RPMI8226 (cell line): Measurements from ENCODE around the gene GFRA1.
"Not testable (repeated sequence)": the region's sequence is repeated elsewhere in the genome, so short reads cannot be mapped to it uniquely, and the experiment has no call there.

Source experiments
- DNase-seq: peaks from one replicate; pipeline ENCODE4 v3.0.0-alpha.2; 2015

Gene GFRA1

DNA sequence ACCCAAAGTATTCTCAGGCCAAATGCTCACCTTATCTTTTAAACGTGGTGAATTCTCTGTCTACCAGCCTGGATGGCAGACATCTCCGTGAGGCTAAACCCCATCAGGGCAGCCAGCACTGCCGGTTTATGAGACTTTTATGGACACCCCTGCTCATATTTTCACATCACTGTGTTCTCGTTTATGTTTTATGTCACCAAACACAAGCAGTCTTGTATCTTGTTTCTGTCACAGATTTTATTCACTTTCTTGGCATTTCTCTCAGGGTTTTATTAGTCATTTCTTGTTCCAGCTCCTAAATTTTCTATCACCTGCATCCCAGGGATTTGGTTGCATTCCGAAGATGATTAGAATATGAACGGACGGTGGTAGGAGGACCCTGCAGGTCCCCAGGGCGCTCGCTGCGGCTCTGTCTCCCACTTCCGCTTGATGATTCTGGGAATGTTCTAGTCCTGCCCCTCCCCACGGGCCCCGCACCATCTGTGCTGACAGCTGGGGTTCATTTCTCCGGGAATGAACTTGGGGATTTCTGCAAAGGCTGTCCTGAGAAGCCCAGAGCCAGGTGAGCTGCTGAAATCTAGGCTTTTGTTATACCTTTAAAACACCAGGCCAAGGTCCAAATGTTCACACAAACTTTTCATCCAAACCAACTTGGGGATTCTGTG, 217.6 kb downstream of the GFRA1 start:
- no peak for DNase-seq

DNA sequence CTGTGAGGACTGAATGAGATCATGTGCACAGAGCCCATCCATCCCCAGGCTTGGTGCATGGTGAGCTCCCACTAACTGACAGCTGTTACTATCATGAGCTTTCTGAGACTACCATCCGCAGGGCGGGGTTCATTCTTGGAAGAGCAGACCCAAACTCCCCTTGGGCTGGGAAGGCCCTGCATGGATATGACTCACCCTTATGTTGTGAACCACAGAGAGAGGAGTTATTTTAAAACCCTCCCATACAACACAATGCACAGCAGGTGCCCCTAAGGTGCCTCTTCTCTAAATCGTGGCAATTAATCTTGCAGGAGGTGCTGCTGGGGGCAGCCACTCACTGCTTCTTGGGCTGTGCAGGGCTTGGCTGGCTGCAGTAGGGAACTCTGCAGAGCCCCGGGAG, 219.1 kb downstream of the GFRA1 start:
- no peak for DNase-seq

DNA sequence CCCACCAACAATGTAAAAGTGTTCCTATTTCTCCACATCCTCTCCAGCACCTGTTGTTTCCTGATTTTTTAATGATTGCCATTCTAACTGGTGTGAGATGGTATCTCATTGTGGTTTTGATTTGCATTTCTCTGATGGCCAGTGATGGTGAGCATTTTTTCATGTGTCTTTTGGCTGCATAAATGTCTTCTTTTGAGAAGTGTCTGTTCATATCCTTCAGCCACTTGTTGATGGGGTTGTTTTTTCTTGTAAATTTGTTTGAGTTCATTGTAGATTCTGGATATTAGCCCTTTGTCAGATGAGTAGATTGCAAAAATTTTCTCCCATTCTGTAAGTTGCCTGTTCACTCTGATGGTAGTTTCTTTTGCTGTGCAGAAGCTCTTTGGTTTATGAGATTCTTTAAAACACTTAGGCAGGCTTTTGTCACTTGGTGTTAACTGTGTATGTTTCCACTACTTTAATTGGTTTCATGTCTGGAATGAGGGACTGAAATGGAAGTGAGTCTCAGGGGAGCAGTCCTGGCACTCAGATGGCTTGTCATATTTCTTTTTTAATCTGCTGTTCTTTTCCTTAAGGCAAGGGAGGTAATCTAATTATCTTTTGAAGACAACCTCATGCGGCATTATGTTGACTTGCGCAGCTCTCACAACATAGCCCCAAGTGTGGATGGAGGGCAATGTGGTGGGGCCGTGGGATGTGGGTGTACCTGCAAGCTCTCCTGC, 219.8 kb downstream of the GFRA1 start:
- not testable (repeated sequence) for DNase-seq

DNA sequence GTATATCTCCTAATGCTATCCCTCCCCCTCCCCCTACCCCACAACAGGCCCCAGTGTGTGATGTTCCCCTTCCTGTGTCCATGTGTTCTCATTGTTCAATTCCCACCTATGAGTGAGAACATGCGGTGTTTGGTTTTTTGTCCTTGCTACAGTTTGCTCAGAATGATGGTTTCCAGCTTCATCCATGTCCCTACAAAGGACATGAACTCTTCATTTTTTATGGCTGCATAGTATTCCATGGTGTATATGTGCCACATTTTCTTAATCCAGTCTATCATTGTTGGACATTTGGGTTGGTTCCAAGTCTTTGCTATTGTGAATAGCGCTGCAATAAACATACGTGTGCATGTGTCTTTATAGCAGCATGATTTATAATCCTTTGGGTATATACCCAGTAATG, 220.5 kb downstream of the GFRA1 start:
- DNase-seq, result not testable (repeated sequence)

DNA sequence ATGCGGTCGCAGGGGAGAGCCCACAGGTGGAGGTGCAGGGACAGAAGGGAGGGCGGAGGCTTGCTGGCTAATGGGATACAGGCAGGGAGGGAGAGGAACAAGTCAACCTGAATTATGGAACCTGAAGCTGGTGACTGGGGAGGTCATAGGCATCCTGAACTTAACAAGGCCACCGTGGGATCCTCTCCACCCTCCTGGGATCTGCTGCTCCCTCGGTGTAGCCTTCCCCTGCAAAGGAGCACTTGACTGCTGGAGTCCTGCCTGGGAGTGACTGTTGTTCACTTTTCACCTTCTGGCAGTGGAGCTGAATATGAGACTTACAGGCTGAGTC, 223.1 kb downstream of the GFRA1 start:
- no peak for DNase-seq

DNA sequence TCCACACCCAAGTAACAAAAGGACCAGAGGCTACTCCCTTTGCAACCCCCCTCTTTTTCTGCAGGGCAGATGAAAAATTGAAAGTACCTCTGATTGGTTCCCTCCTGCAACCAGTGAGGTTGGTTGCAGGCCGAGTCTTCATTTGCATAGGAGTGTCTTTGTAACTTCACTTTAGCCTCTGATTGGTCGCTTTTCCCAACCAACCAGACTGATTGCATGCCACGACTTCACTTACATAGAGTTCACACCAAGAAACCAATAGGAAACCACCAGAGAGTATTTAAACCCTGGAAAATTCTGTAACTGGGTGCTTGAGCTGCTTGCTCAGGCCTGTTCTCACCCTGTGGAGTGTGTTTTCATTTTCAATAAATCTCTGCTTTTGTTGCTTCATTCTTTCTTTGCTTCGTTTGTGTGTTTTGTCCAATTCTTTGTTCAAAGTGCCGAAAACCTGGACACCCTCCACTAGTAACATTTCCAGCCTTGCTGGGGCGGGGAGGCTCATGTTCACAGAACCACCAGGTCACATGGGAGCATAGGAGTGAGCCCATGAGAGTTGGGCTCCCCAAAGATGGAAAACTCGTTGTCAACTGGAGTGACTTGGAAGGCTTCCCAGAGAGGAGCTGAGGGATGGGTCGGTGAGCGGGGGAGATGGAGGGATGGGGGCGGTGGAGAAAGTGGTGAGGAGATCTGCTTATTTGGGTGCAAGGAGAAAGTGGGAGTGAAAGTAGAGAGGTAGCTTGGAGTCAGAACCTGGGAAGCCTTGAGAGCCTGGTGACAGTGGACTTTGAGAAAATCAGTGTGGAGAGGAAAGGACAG, 223.6 kb downstream of the GFRA1 start:
- DNase-seq, result no peak

DNA sequence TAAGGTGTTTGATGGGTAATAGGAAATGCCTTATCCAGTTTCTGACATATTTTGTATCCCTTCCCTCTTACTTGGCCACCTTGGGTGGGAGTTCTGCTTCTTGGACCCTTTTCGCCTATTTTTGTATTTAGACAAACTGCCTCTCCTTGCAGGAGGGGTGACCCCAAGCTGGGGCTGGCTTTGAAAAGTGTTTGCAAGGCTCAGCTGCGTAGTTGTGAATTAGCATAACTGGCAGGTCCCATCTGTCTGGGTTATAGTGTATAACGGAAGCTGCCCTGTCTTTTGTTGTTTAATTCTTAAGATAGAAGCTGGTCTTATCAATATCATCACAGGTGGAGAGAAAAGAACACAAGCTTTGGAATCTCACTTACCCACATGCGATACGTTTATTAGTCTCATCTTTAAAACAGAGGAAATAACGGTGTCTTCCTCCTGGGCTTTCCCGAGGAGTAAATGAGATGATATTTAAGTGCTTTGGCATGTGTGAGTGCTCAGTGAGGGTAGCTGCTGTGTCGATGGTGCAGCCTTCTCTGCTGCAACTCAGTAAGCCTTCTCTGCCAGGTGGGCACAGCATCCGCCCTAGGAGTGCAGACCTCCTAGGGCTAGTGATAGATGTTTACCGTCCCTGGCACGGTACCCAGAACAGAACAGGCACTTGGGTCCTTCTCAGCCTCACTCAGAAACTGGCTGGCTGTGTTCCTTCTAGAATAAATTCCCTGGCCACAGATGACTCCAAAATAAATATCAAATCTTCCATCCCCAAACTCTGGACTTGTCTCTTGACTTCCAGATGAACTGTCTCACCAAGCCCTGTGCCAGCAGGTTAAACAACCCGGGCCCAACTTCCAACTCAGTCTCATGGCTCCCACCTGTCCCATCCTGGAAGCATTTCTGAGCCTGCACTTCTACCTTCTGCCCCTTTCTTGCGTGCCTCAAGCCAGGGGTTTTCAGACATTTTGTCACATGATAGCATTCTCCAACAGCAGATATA, 227.3 kb downstream of the GFRA1 start:
- DNase-seq, result no peak

DNA sequence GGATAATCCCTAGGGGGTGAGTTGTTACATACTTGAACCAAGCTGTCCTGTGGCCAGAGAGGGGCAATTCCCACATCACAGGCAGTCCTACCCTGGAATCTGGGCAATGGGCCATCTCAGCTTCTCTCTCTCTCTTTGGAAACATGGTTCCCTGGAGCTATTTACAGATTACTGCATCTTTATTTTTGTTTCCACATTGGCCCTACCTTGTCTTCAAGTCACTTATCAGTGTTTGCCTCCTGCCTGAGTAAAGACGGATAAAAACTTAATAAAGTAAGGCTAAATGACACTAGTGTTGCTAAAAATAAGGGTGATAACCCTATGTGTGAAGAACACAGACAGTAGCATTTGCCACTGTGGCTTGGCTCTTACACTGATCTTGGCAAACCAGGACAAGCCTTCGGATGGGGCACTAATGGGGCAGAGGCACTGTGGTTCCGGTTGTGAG, 228.2 kb downstream of the GFRA1 start:
- DNase-seq, result no peak

DNA sequence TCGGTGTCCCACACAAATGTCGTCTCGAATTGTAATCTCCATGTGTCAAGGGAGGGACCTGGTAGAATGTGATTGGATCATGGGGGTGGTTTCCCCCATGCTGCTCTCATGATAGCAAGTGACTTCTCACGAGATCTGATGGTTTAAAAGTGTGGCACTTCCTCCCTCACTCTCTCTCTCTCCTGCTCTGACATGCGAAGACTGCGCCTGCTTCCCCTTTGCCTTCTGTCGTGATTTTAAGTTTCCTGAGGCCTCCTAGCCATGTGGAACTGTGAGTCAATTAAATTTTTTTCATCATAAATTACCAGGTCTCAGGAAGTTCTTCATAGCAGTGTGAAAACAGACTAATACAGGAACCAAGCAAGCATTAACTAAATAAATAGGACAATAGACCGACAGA, 229.1 kb downstream of the GFRA1 start:
- DNase-seq, result no peak

DNA sequence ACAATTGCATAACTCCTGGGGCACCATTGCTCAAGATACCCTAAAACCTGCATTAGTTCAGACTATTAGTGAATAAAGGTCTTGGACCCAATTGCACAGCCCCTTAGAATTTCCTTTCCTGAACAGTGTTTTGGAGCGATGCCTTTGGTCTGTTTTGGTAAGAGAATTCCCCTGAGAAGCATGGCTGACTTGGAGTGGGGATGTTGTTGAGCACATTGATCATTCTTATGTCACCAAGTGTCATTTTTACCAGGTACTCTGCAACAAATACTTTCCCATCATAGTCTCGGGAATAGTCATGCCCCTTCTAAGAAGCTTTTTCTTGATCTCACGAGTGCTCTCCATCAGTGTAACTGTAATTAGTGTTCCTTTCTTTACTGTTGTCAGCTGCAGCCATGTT, 229.7 kb downstream of the GFRA1 start:
- no peak for DNase-seq

DNA sequence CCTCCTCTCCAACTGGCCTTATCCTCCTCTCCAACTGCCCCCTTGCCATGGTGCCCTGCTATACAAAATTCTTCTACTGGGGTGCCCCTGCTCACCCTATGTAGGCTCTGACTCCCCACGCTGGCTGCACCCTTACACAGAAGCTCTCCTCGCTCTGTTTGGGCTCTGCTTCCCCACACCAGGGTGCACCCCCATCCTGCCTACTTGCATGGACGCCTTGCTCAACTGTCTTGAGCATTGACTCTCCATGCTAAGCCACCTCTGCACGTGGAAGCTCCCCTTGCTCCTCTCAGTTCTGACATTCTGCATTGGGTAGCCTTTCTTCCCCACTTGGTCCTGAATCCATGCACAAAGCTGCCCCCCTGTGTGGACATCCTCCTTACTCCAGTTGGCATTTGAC, 231.1 kb downstream of the GFRA1 start:
- no peak for DNase-seq

DNA sequence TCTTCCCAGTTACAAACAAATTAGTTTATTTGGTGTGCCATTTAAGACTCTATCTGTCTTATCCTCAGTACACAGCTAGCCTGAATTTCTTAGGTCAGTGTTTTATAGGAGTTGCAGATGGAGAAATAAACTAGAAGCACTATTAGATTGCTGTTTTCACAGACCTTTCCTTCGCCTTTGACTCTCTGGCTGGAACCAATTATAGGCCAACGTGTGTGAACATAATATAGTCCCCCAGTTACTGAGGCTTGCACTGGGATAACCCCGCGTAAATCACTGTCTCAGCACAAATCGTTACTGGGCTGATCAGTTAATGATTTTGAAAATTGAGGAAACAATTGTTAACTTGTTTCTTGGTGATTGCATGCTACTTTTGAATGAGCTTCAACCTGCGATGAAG, 233.4 kb downstream of the GFRA1 start:
- no peak for DNase-seq

DNA sequence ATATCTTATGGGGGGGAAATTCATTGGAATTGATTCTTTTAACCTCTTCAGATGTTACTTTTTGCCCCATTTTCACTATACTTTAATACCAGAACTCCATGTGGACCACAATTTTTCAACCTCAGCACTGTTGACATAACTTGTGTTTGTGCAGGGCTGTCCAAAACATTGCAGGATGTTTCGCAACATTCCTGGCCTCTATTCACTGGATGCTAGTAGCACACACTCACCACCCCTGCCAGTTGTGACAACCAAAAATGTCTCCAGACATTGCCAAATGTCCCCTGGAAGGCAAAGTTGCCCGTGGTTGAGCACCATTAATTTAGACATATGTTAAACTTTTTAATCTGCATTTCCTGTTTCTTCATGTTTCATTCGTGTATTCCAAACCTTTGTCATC, 234.7 kb downstream of the GFRA1 start:
- DNase-seq, result no peak

DNA sequence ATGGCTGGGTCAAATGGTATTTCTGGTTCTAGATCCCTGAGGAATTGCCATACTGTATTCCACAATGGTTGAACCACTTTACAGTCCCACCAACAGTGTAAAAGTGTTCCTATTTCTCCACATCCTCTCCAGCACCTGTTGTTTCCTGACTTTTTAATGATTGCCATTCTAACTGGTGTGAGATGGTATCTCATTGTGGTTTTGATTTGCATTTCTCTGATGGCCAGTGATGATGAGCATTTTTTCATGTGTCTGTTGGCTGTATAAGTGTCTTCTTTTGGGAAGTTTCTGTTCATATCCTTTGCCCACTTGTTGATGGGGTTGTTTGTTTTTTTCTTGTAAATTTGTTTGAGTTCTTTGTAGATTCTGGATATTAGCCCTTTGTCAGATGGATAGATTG, 237.6 kb downstream of the GFRA1 start:
- DNase-seq, result not testable (repeated sequence)

DNA sequence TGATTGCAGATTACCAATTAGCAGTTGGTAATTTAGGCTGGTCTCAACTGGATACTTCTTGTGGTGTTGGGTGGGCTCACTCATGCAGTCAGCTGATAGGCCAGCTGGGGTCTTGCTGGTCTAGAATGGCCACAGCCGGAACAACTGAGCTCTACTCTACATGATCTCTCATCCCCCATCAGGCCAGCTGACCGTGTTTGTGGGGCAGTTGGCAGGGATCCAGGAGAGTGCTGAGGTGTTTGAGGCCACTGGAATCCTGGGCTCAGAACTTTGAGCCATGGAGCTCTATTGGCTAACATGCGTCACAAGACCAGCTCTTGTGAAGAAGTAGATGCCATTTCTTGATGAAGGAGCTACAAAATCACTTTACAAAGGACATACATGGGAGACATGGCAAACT, 242.4 kb downstream of the GFRA1 start:
- no peak for DNase-seq

DNA sequence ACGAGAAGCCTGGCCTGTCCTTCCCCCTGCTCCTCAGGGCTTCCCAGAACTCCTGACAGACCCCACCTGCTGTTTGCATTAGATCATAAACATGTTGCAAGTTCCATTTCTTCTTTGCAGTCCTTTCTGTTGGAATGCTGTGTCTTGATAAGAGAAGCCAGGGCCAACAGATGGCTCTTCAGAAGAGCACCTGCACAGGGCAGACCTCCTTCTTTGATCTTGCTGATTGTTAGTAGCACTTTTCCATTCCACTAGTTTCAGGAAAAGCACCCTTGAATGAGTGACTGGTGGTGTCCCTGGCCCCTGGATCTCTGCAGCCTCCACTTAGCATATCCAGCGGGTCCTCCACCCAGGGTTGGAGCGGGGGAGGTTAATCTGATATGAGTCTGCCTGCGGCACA, 243.2 kb downstream of the GFRA1 start:
- no peak for DNase-seq

DNA sequence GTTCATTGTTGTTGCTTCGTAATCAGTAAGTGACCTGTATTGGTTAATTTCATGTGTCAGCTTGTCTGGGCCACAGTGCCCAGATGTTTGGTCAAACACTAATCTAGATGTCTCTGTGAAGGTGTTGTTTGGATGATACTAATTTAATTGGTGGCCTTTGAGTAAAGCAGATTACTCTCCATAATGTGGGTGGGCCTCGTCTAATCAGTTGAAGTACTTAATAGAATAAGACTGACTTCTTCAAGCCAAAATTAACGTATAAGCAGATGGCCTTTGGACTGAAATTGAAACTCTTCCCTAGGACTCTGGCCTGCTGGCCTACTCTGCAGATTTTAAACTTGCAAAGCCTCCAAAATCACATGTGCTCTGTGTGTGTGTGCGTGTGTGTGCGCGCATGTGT, 245.7 kb downstream of the GFRA1 start:
- DNase-seq, result no peak

DNA sequence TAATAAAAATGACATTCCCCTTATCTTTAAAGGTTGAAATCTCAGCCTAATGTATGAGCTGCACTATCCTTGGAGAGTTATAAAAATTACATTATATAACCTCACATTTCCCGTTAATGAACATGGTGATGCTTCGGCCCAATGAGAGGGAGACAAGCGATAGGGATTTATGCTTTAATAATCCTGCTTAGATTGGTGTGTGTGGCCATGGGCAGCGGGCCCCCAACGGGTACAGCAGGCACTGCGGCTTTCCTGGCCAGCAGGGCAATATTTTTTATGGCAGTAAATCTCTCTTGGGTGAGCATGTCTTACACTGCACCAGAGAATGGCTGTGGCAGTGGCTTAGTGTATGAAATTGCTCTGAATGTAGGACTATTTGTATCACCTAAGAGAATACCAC, 246.3 kb downstream of the GFRA1 start:
- no peak for DNase-seq

DNA sequence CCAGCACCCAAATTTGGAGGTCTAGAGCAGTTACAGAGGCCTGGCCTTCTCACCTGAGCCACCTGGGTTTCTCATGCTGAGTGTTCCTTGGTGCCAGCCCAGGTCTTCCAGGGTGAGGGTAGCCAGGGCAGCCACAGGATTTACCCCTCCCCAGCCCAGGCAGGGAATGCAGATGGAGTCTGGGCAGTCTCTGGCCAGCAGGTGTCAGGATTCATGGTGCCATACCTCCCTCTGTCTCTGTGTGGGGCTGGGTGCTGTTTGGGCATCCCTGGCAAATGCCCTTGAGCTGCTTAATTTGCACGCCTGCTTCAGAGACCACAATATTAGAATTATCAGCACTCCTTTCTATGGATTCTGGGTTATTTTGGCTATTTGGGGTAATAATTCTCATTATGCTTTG, 246.7 kb downstream of the GFRA1 start:
- no peak for DNase-seq

DNA sequence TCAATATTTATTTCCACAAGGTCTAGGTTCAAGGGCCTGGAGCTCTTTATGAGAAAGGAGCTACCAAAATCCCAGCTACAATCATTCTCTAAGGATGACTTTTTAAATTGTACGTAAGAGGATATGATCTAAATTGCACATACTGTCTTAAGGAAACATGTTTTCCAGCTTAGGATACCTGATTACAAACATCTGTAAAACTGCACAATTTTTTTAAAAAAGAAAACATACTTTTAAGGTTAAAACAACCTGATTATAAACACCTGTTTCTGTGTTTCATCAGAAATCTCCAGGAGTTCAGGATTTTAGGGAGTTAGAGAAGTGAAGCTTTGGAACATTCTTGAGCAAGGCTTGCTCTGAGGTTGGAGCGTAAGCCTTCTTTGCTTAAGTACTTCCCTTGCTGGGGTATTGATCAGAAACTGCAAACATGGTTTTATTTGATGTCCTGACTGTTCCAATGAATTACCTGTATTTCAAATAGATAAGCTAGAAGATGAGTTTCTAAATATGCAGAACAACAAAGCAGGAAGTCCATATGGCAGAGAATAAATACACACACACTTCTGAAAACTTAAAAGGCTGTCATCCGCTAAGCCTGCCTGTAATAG, 248.6 kb downstream of the GFRA1 start:
- DNase-seq, result no peak

DNA sequence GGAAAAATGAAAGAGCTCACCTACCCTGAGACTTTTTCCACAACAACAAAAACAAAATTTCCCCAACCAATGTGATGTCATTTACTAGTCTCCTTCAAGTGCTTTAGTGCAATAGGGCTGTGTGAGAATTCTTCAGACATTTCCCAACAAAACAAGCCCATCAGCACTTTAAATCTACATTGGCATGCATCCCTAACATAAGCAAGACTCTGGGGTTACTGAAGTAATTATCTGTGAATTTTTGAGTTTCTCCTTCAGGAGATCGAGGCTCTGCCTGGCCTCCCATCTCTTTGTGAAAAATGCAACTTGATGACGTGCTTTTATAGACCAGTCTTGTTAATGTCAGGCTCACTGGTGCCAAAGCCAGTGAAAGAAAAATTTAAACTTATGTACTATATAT, 255.6 kb downstream of the GFRA1 start:
- DNase-seq, result no peak

DNA sequence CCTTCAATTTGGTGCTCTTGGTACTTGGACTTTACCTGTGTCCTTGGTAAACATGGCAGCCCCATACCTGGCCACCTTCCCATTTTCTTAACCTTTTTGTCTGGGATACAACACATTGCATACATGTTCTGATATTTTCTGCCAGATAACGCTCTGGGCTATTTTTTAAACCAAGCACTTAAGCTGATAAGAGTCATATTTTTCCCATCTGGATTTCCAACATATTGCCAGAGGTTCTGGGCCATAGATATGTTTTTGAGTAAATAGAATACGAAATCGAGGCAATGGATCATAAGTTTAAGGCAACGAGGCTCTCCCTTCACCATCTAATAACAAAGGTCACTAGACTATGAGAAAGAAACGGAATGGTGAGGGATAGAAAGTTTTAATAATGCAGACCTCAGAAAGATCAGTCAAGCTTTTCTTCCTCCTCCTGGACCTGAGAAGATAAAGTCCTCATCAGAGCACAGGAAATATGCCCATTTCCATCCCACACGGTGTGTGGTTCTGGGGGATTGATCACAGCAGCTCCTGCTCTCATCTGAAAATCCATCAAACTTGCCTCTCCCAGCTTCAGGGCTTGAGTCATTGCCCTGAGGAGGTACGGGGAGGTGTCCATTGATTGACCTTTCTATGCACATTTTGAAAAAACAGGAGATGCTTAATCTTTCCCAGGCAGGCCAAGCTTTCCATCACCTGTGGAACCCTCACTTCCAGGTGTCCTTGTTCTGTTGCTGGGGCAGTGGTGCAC, 257.2 kb downstream of the GFRA1 start:
- DNase-seq, result no peak
